DMS114 treated with DMSO at 0.1 percent for 48 hours (cell line): ENCODE results near the gene UBE2D4.
"Not testable (repeated sequence)": the region's sequence is repeated elsewhere in the genome, so short reads cannot be mapped to it uniquely, and the experiment has no call there.

Source experiments
- DNase-seq: peaks from one replicate; lab custom pipeline; 2025; ENCODE audit not compliant: unreplicated experiment; lab: John Stamatoyannopoulos, UW

The UBE2D4 gene

GRCh38 chr7:43925984-43926797, at the start of gene UBE2D4:
TSS of gene UBE2D4 (plus strand) at chr7:43926436. CDS start at chr7:43926533, 97 bp downstream.
- DNase-seq, result peak; percentile 61

GRCh38 chr7:43876976-43877745, 49.1 kb upstream of the UBE2D4 start:
- no peak for DNase-seq

- no peak for DNase-seq
These were observed 48.0 kb upstream of the UBE2D4 start for GRCh38 chr7:43877968-43878864.

- DNase-seq, result no peak
These were observed 47.4 kb upstream of the UBE2D4 start for GRCh38 chr7:43878867-43879266.

GRCh38 chr7:43879477-43879876, 46.8 kb upstream of the UBE2D4 start:
- DNase-seq, result no peak

- no peak for DNase-seq
These were observed 45.6 kb upstream of the UBE2D4 start for GRCh38 chr7:43880596-43880995.

GRCh38 chr7:43884209-43884608, 42.0 kb upstream of the UBE2D4 start:
- no peak for DNase-seq

GRCh38 chr7:43884617-43885016, 41.6 kb upstream of the UBE2D4 start:
- no peak for DNase-seq

- DNase-seq, result no peak
These were observed 37.0 kb upstream of the UBE2D4 start for GRCh38 chr7:43888993-43889945.

GRCh38 chr7:43890468-43890867, 35.8 kb upstream of the UBE2D4 start:
- DNase-seq, result no peak

- no peak for DNase-seq
These were observed 34.9 kb upstream of the UBE2D4 start for GRCh38 chr7:43891069-43891955.

GRCh38 chr7:43895847-43896415, 30.3 kb upstream of the UBE2D4 start:
- no peak for DNase-seq

- DNase-seq, result not testable (repeated sequence)
These were observed 27.7 kb upstream of the UBE2D4 start for GRCh38 chr7:43898571-43898970.

- DNase-seq, result no peak
These were observed 23.6 kb upstream of the UBE2D4 start for GRCh38 chr7:43902542-43903054.

GRCh38 chr7:43904533-43905208, 21.6 kb upstream of the UBE2D4 start:
- DNase-seq, result no peak

GRCh38 chr7:43905209-43905946, 20.9 kb upstream of the UBE2D4 start:
- no peak for DNase-seq

GRCh38 chr7:43905956-43906330, 20.3 kb upstream of the UBE2D4 start:
- DNase-seq, result peak; percentile 18
